ENCODE data around the gene ZNF568. TPM values are rescaled to one million over a fixed set of nuclear protein-coding genes. Genes with fewer than 3 reads are reported as not detected.

Gene ZNF568
- total RNA-seq, 1 experiment from 2014 or later, result 6.4 TPM

GRCh38 chr19:36963280-36963679, 47.1 kb downstream of the ZNF568 start:
- no peaks in the 10 kb centered on the region for H3K4me1 ChIP-seq (replicated peaks; ENCODE audit: insufficient read depth)
- ChIA-PET CTCF (no interaction called here), POLR2A (ENCODE audit: unreplicated experiment) (no interaction called here)
- no peak overlapping the region for H3K27ac ChIP-seq
- H3K79me2 ChIP-seq (ENCODE audit: low read depth), result no peaks in the 10 kb centered on the region
- no peaks in the 10 kb centered on the region for H3K36me3 ChIP-seq (ENCODE audit: low read depth)
- no peak overlapping the region for H3K4me3 ChIP-seq
- no peaks in the 10 kb centered on the region for H4K20me1 ChIP-seq (ENCODE audit: insufficient read depth)
- H3K9me3 ChIP-seq (ENCODE audit: insufficient read depth, low read depth), result peaks cover 4% of the 10 kb centered on the region; the same call in 1 of the 2 replicates
- H3K9me2 ChIP-seq (ENCODE audit: insufficient read depth), result no peaks in the 10 kb centered on the region
- no peak for DNase-seq
- intact Hi-C loops (cut with micrococcal nuclease; ENCODE audit: unreplicated experiment), result no loop called here
- BruUV-seq (replicated peaks), result no TSS peak
- TF ChIP-seq, protein P1, sequence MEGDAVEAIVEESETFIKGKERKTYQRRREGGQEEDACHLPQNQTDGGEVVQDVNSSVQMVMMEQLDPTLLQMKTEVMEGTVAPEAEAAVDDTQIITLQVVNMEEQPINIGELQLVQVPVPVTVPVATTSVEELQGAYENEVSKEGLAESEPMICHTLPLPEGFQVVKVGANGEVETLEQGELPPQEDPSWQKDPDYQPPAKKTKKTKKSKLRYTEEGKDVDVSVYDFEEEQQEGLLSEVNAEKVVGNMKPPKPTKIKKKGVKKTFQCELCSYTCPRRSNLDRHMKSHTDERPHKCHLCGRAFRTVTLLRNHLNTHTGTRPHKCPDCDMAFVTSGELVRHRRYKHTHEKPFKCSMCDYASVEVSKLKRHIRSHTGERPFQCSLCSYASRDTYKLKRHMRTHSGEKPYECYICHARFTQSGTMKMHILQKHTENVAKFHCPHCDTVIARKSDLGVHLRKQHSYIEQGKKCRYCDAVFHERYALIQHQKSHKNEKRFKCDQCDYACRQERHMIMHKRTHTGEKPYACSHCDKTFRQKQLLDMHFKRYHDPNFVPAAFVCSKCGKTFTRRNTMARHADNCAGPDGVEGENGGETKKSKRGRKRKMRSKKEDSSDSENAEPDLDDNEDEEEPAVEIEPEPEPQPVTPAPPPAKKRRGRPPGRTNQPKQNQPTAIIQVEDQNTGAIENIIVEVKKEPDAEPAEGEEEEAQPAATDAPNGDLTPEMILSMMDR (conservative IDR thresholded peaks at IDR 0.05), result no peak
- TF ChIP-seq EZH2 (IDR thresholded peaks at IDR 0.05; ENCODE audit: low read depth), result no peak
- H3K27me3 ChIP-seq (ENCODE audit: insufficient read depth, low read depth), result no peaks in the 10 kb centered on the region
- no peak overlapping the region for H3K4me2 ChIP-seq
- H2AFZ ChIP-seq, result no peak overlapping the region
- H3F3A ChIP-seq (ENCODE audit: insufficient read depth, low read depth), result no peaks in the 10 kb centered on the region

DNA sequence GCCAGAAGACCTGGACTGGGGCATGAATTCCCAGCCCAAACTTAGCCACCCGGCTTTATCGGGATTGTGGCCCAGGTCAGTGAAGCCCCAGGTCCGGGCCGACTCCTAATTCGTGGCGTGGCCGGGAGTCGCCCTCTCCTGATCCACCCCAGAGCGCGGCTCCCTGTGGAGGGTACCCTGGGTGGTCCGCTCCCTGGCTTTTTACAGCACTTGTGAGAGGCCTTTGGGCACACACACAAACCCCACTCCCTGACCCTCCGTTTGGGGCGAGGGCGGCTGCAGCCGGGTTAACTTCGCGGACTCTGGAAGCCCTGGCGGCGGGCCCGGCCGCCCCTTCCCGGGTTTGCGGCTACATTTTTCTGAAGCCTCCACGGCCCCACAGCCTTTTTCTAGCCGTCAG, 56.4 kb downstream of the ZNF568 start:
- no peaks in the 10 kb centered on the region for H3K4me1 ChIP-seq (replicated peaks; ENCODE audit: insufficient read depth)
- no peaks in the 10 kb centered on the region for H3K27me3 ChIP-seq (ENCODE audit: insufficient read depth, low read depth)
- ChIA-PET CTCF (no interaction called here), POLR2A (ENCODE audit: unreplicated experiment) (no interaction called here)
- H3K79me2 ChIP-seq (ENCODE audit: low read depth), result no peaks in the 10 kb centered on the region
- DNase-seq, result no peak
- intact Hi-C loops (cut with micrococcal nuclease; ENCODE audit: unreplicated experiment), result no loop called here
- no peaks in the 10 kb centered on the region for H4K20me1 ChIP-seq (ENCODE audit: insufficient read depth)
- H3F3A ChIP-seq (ENCODE audit: insufficient read depth, low read depth), result no peaks in the 10 kb centered on the region
- no peak overlapping the region for H3K4me2 ChIP-seq
- no peaks in the 10 kb centered on the region; the same call in 1 of the 2 replicates for H3K9me3 ChIP-seq (ENCODE audit: insufficient read depth, low read depth)
- no peak overlapping the region for H3K27ac ChIP-seq
- no TSS peak for BruUV-seq (replicated peaks)
- H3K36me3 ChIP-seq (ENCODE audit: low read depth), result no peaks in the 10 kb centered on the region
- no peak overlapping the region for H3K4me3 ChIP-seq
- TF ChIP-seq, protein P1 (conservative IDR thresholded peaks at IDR 0.05), result no peak
- no peak for TF ChIP-seq EZH2 (IDR thresholded peaks at IDR 0.05; ENCODE audit: low read depth)
- no peak overlapping the region for H2AFZ ChIP-seq
- H3K9me2 ChIP-seq (ENCODE audit: insufficient read depth), result no peaks in the 10 kb centered on the region; the same call in 1 of the 2 replicates

- ChIA-PET CTCF (no interaction called here), POLR2A (ENCODE audit: unreplicated experiment) (no interaction called here)
- Histone ChIP-seq H3K9me2 (ENCODE audit: insufficient read depth) (no peaks in the 10 kb centered on the region; the same call in 1 of the 2 replicates), H3K4me1 (replicated peaks; ENCODE audit: insufficient read depth) (no peaks in the 10 kb centered on the region), H3K36me3 (ENCODE audit: low read depth) (no peaks in the 10 kb centered on the region), H3F3A (ENCODE audit: insufficient read depth, low read depth) (no peaks in the 10 kb centered on the region), H3K27ac (no peak overlapping the region), H3K4me3 (no peak overlapping the region), H4K20me1 (ENCODE audit: insufficient read depth) (no peaks in the 10 kb centered on the region), H3K9me3 (ENCODE audit: insufficient read depth, low read depth) (no peaks in the 10 kb centered on the region; the same call in 1 of the 2 replicates), H3K4me2 (no peak overlapping the region), H3K27me3 (ENCODE audit: insufficient read depth, low read depth) (no peaks in the 10 kb centered on the region), H2AFZ (no peak overlapping the region), H3K79me2 (ENCODE audit: low read depth) (no peaks in the 10 kb centered on the region)
- BruUV-seq (replicated peaks), result no TSS peak
- peak in 1 of 2 experiments; percentile 48 for DNase-seq
- intact Hi-C loops (cut with micrococcal nuclease; ENCODE audit: unreplicated experiment), result no loop called here
- TF ChIP-seq, protein P1 (conservative IDR thresholded peaks at IDR 0.05), result no peak
- no peak for TF ChIP-seq EZH2 (IDR thresholded peaks at IDR 0.05; ENCODE audit: low read depth)
Observed at GRCh38 chr19:36973021-36973843, 57.1 kb downstream of the ZNF568 start.

Data from PC-9 (cell line).